ENCODE results near the gene CHD9.

DNA sequence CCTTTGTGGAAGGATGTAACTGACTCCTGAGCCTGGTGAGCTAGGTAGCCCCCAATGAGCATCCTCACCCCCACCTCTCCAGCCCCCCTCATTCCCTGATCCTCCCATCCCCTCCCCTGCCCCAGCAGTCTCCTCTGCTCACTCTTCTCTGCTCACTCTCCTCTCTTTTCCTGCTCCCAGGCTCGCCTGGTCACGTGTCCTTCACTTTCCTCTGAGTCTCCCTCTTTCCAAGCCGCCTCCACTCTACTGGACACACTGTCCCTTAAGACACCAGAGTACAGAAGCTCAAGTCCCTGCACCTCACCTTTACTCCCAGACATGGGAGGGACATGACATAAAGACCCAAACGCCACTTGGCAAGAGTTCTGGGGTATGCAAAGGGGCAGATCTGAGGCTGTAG lies 303.2 kb downstream of the CHD9 start:
- no peak for TF ChIP-seq CTCF (conservative IDR thresholded peaks at IDR 0.05; ENCODE audit: low read length)
- no peak for TF ChIP-seq EZH2phosphoT487 (IDR thresholded peaks at IDR 0.05; ENCODE audit: borderline replicate concordance)
